ENCODE results near the gene RP9. TPM values are rescaled to one million over a fixed set of nuclear protein-coding genes. Genes with fewer than 3 reads are reported as not detected.
A peak's percentile ranks its signal among the peaks of the same experiment; 100 is the strongest.

The RP9 gene
- total RNA-seq = 10 to 100 TPM; 29.3 to 30.9 (median 30.6) TPM

DNA sequence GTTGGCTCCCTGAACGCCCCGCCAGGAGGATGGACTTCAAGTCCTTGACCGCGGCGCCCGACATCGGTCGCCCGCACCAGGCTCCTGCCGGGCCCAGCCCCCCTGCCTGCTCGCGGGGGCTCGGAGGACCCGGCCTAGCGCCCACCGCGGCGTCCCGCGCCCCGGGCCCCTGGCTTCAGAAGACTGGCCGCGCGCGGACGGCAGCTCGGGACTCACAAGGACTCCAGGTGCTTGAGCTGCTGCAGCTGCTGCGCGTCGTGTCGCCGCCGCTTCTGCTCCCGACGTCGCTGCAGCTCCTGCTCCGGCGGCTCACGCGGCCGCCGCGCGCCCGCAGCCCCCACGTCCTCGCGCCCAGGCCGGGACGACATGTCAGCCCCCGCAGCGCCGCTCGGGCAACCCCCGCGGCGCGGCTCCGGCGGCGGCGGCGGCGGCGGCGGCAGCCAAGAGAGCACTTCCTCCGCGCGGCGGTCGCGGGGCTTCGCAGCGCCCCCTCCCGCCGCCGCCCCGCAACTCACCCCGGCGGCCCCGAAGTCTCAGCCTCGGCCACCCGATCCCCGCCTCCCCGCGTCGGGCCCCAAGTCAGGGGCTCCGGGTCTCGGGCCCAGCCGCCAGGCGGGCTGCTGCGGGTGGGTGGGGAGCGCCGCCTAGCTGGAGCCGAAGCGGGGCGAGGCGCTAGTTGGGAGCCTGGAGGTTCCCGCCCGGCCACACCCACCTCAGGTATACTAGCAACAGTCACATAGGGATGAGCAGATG is at the start of gene RP9:
TSS of gene RP9 (minus strand) at position 400 of the 753 bp plus-strand sequence. CDS start at position 368, 32 bp downstream.
- ATAC-seq (peak; percentile 93 to 94), DNase-seq (peak; percentile 70)
- Mint-ChIP-seq H3K9me3 (no peaks in the 10 kb centered on the region), H3K27me3 (ENCODE audit: low read depth) (peaks cover 11% of the 10 kb centered on the region), H3K4me3 (peak within 1 kb of the TSS; percentile 92), H3K36me3 (ENCODE audit: insufficient read depth) (peaks cover 2% of the 10 kb centered on the region), H3K4me1 (ENCODE audit: low read depth) (peaks cover 40% of the 10 kb centered on the region)

- Mint-ChIP-seq H3K36me3 (ENCODE audit: insufficient read depth) (peaks cover 48% of the 10 kb centered on the region), H3K27me3 (ENCODE audit: low read depth) (no peaks in the 10 kb centered on the region), H3K4me3 (no peak overlapping the region), H3K9me3 (no peaks in the 10 kb centered on the region), H3K4me1 (ENCODE audit: low read depth) (no peaks in the 10 kb centered on the region)
- DNase-seq = no peak
- no peak for ATAC-seq
Measured at GRCh38 chr7:33157781-33158180, 48.6 kb upstream of the RP9 start.

DNA sequence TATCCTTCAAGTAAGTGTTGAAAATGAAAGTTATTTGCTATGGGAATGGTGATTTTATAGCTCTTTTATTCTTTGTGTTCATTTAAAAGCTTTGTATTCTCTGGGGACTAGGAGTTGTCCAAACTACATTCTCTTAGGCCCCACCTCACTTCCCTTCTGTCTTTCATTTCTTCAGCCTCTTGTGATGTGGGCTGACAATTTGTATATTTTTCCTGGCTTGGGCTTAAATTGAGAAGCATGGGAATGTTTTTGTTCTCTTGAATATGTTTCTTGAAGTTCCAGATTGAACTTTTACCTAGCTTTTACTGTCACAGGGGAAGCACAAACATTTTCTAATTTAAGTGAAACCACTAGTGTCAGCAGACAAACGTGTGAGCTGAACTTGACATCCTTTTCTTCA is 48.1 kb upstream of the RP9 start:
- Mint-ChIP-seq H3K9me3 (no peaks in the 10 kb centered on the region), H3K4me3 (no peak overlapping the region), H3K36me3 (ENCODE audit: insufficient read depth) (peaks cover 45% of the 10 kb centered on the region), H3K27me3 (ENCODE audit: low read depth) (no peaks in the 10 kb centered on the region), H3K4me1 (ENCODE audit: low read depth) (no peaks in the 10 kb centered on the region)
- DNase-seq = no peak
- no peak for ATAC-seq

- peaks cover 36% of the 10 kb centered on the region for H3K36me3 Mint-ChIP-seq (ENCODE audit: insufficient read depth)
- H3K9me3 Mint-ChIP-seq = no peaks in the 10 kb centered on the region
- no peak for DNase-seq
- H3K4me1 Mint-ChIP-seq (ENCODE audit: low read depth) = no peaks in the 10 kb centered on the region
- H3K4me3 Mint-ChIP-seq = no peak overlapping the region
- ATAC-seq = no peak
- H3K27me3 Mint-ChIP-seq (ENCODE audit: low read depth) = no peaks in the 10 kb centered on the region
Measured at GRCh38 chr7:33156441-33156840, 47.2 kb upstream of the RP9 start.

- Mint-ChIP-seq H3K9me3 (no peaks in the 10 kb centered on the region), H3K27me3 (ENCODE audit: low read depth) (no peaks in the 10 kb centered on the region), H3K4me1 (ENCODE audit: low read depth) (no peaks in the 10 kb centered on the region), H3K4me3 (no peak overlapping the region), H3K36me3 (ENCODE audit: insufficient read depth) (peaks cover 31% of the 10 kb centered on the region)
- no peak for ATAC-seq
- no peak for DNase-seq
Measured at GRCh38 chr7:33155811-33156210, 46.6 kb upstream of the RP9 start.

DNA sequence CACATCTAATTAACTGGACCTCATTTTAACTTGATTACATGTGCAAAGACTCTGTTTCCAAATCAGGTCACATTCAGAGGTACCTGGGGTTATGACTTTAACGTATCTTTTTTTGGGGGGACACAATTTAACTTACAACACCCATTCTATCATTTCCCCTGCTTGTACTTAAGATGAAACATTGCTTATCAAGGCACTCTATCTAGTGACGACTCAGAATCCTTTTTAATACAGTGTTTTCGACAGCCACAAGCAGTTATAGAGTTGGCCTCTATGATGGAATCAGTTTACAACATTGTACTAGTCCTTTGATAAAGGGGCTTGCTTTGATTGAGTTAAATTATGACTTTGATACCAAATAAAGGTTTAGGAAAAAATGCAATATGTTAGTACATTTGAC is 42.9 kb upstream of the RP9 start:
- Mint-ChIP-seq H3K4me1 (ENCODE audit: low read depth) (no peaks in the 10 kb centered on the region), H3K36me3 (ENCODE audit: insufficient read depth) (peaks cover 20% of the 10 kb centered on the region), H3K9me3 (no peaks in the 10 kb centered on the region), H3K4me3 (no peak overlapping the region), H3K27me3 (ENCODE audit: low read depth) (no peaks in the 10 kb centered on the region)
- no peak for DNase-seq
- no peak for ATAC-seq

DNA sequence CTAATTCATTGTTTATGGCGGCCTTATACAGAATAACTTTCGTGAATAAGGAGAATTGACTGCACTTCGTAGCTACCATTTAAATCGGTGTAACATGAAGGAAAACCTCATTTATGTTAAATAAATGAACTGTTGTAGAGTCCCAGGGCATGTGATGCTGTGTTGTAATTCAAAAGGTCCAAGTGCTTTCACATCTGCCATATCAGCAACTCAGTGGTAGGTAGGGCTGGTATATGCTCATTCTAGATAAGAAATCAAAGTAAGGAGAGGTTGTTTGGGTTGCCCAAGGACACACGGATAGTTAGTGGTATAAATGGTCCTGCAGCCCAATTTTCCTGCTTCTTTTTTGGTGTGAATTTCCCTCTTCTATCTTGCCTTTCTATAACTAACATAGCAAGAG is 36.0 kb upstream of the RP9 start:
- H3K36me3 Mint-ChIP-seq (ENCODE audit: insufficient read depth) = peaks cover 23% of the 10 kb centered on the region
- DNase-seq = no peak
- ATAC-seq = no peak
- no peaks in the 10 kb centered on the region for H3K27me3 Mint-ChIP-seq (ENCODE audit: low read depth)
- no peak overlapping the region for H3K4me3 Mint-ChIP-seq
- peaks cover 2% of the 10 kb centered on the region for H3K4me1 Mint-ChIP-seq (ENCODE audit: low read depth)
- peaks cover 5% of the 10 kb centered on the region for H3K9me3 Mint-ChIP-seq

GRCh38 chr7:33143996-33144718 is 35.0 kb upstream of the RP9 start:
- peaks cover 5% of the 10 kb centered on the region for H3K9me3 Mint-ChIP-seq
- H3K4me3 Mint-ChIP-seq = no peak overlapping the region
- H3K27me3 Mint-ChIP-seq (ENCODE audit: low read depth) = no peaks in the 10 kb centered on the region

DNA sequence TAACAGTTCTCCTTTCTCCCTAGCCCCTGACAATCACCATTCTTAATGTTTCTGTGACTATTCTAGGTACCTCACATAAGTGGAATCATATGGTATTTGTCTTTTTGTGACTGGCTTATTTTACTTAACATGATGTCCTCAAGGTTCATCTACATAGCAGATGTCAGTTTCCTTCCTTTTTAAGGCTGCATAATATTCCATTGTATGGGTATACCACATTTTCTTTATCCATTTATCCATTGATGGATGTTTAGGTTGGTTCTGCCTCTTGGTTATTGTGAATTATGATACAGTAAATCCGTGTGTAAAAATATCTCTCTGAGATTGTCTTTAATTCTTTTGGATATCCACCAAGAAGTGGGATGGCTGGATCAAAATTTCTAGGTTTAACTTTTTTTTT is 33.4 kb upstream of the RP9 start:
- ATAC-seq (no peak), DNase-seq (no peak)
- no peak overlapping the region for H3K4me3 Mint-ChIP-seq
- H3K36me3 Mint-ChIP-seq (ENCODE audit: insufficient read depth) = peaks cover 19% of the 10 kb centered on the region
- H3K27me3 Mint-ChIP-seq (ENCODE audit: low read depth) = no peaks in the 10 kb centered on the region
- peaks cover 2% of the 10 kb centered on the region for H3K4me1 Mint-ChIP-seq (ENCODE audit: low read depth)
- peaks cover 5% of the 10 kb centered on the region for H3K9me3 Mint-ChIP-seq

More at GRCh38 chr7:33143996-33144718, 35.0 kb upstream of the RP9 start:
- H3K36me3 Mint-ChIP-seq (ENCODE audit: insufficient read depth) = peaks cover 23% of the 10 kb centered on the region
- ATAC-seq = no peak
- peaks cover 2% of the 10 kb centered on the region for H3K4me1 Mint-ChIP-seq (ENCODE audit: low read depth)
- DNase-seq = no peak

GRCh38 chr7:33137103-33137502 is 27.9 kb upstream of the RP9 start:
- no peak for DNase-seq
- Mint-ChIP-seq H3K4me1 (ENCODE audit: low read depth) (peaks cover 7% of the 10 kb centered on the region), H3K9me3 (peaks cover 8% of the 10 kb centered on the region), H3K36me3 (ENCODE audit: insufficient read depth) (peaks cover 7% of the 10 kb centered on the region), H3K4me3 (no peak overlapping the region), H3K27me3 (ENCODE audit: low read depth) (no peaks in the 10 kb centered on the region)
- ATAC-seq = no peak

DNA sequence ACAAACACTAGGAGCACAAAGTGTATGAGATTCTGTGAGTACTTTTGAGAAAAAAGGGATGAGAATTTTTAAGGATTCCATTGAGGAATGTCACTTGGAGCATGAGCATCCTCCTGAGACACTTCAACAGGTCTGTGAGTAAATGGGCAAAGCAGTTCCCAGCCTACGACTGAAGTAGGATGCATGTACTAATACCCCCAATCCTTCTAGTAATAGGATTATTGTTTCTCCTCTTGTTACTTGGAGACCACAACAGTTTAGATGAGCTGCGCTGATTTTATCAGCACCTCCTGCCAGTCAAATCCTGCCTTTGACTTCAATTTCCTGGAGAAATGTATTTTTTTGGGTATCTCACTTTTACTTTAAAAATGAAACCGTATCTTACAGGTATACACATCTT is 21.0 kb upstream of the RP9 start:
- Mint-ChIP-seq H3K27me3 (ENCODE audit: low read depth) (no peaks in the 10 kb centered on the region), H3K4me1 (ENCODE audit: low read depth) (peaks cover 24% of the 10 kb centered on the region), H3K4me3 (peak overlapping the region; percentile 98), H3K36me3 (ENCODE audit: insufficient read depth) (no peaks in the 10 kb centered on the region), H3K9me3 (peaks cover under 1% of the 10 kb centered on the region)
- DNase-seq (no peak), ATAC-seq (no peak)

GRCh38 chr7:33129806-33130153 is 20.6 kb upstream of the RP9 start:
- Mint-ChIP-seq H3K9me3 (no peaks in the 10 kb centered on the region), H3K4me1 (ENCODE audit: low read depth) (peaks cover 24% of the 10 kb centered on the region), H3K27me3 (ENCODE audit: low read depth) (no peaks in the 10 kb centered on the region), H3K36me3 (ENCODE audit: insufficient read depth) (no peaks in the 10 kb centered on the region), H3K4me3 (peak overlapping the region; percentile 98)
- DNase-seq = no peak
- peak; percentile 4 to 12 for ATAC-seq

- no peaks in the 10 kb centered on the region for H3K9me3 Mint-ChIP-seq
- DNase-seq (peak; percentile 83), ATAC-seq (peak; percentile 99)
- H3K36me3 Mint-ChIP-seq (ENCODE audit: insufficient read depth) = no peaks in the 10 kb centered on the region
- peaks cover 24% of the 10 kb centered on the region for H3K4me1 Mint-ChIP-seq (ENCODE audit: low read depth)
- H3K4me3 Mint-ChIP-seq = peak within 1 kb of the TSS; percentile 98
- H3K27me3 Mint-ChIP-seq (ENCODE audit: low read depth) = no peaks in the 10 kb centered on the region
Measured at GRCh38 chr7:33128990-33129805, 20.0 kb upstream of the RP9 start, which contains the start of gene BBS9. TSS of gene BBS9 (plus strand) at chr7:33129564. CDS start at chr7:33146253, 16,689 bp downstream.

GRCh38 chr7:33128631-33128989 is 19.4 kb upstream of the RP9 start:
- peaks cover 24% of the 10 kb centered on the region for H3K4me1 Mint-ChIP-seq (ENCODE audit: low read depth)
- peak overlapping the region; percentile 98 for H3K4me3 Mint-ChIP-seq
- no peak for DNase-seq
- no peaks in the 10 kb centered on the region for H3K36me3 Mint-ChIP-seq (ENCODE audit: insufficient read depth)
- H3K27me3 Mint-ChIP-seq (ENCODE audit: low read depth) = no peaks in the 10 kb centered on the region
- no peaks in the 10 kb centered on the region for H3K9me3 Mint-ChIP-seq
- ATAC-seq = no peak
